HEK293T (cell line): ENCODE results near the gene TRAPPC11.

ENCODE experiments used
- ARNT ChIP-seq: fragments of 450-650 bp; IDR thresholded peaks from 2 replicates; pipeline ENCODE4 v1.6.1; 2017; ENCODE audit warnings: mild to moderate bottlenecking
- FOXA1 ChIP-seq: fragments of 450-650 bp; IDR thresholded peaks from 2 replicates; pipeline ENCODE4 v1.6.1; 2016; ENCODE audit warnings: mild to moderate bottlenecking
- FOXM1 ChIP-seq: fragments of 450-650 bp; IDR thresholded peaks from 2 replicates; pipeline ENCODE4 v1.6.1; 2017; ENCODE audit warnings: mild to moderate bottlenecking, borderline replicate concordance
- NFRKB ChIP-seq: fragments of 450-650 bp; IDR thresholded peaks from 2 replicates; pipeline ENCODE4 v1.6.1; 2016; ENCODE audit warnings: mild to moderate bottlenecking, moderate library complexity
- PKNOX1 ChIP-seq: fragments of 450-650 bp; IDR thresholded peaks from 2 replicates; pipeline ENCODE4 v1.6.1; 2016
- SP1 ChIP-seq: fragments of 450-650 bp; IDR thresholded peaks from 2 replicates; pipeline ENCODE4 v1.6.1; 2017

DNA sequence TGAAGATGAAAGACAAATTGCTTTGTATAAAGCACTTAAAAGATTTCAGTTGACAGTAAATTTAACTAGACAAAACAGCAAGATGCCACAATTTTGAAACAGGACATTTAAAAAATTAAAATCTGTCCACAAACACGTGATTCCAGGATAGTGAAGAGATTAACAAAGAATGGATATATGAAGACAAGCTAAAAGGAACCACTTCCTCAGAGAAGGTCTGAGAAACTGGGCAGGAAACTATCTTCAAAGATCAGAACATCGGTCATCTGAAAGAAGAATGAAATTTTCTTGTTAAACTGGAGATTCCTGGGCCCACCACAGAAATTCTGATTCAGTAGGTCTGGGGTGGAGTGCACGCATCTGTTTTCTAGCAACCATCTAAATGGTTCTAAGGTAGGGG is 1.5 kb upstream of the TRAPPC11 start:
- TF ChIP-seq NFRKB = no peak
- TF ChIP-seq SP1 = no peak
- TF ChIP-seq FOXM1 = no peak
- no peak for TF ChIP-seq PKNOX1
- no peak for TF ChIP-seq FOXA1
- no peak for TF ChIP-seq ARNT
